ENCODE results near the gene C4BPA. TPM values are rescaled to one million over a fixed set of nuclear protein-coding genes. Genes with fewer than 3 reads are reported as not detected.

The C4BPA gene
- total RNA-seq, 1 donor from 2014 or later, result not detected

DNA sequence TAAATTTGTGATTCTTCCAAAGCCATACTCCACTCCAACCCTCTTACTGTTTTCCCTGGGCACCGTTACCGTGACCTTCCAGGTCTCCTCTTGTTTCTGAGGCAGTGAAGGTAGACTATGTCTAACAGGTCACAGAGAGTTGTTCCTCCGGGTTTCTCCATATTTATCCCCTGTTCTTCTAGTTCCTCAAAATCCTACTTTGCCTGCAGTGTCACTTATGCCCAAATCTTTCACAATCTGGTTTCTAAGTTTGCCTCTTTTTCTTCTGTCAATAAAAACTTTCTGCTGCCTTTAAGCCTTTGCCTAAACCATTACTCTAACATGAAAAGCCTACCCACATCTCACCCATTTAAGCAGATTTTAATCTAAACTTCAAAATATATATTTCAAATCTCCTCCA lies 87.7 kb downstream of the C4BPA start:
- H3K9ac ChIP-seq (ENCODE audit: low read length), result no peak overlapping the region
- no peak overlapping the region for H2AFZ ChIP-seq (ENCODE audit: low read depth, low read length)
- FAIRE-seq (no peak), DNase-seq (ENCODE audit: low read depth) (no peak)
- H3K36me3 ChIP-seq (ENCODE audit: insufficient read depth, low read length), result no peaks in the 10 kb centered on the region
- H3K79me2 ChIP-seq (ENCODE audit: insufficient read depth, low read length), result no peaks in the 10 kb centered on the region
- no peaks in the 10 kb centered on the region for H3K4me1 ChIP-seq (ENCODE audit: insufficient read depth, low read length)
- Mint-ChIP-seq H3K4me1 (ENCODE audit: low read depth, unreplicated experiment) (peaks cover 11% of the 10 kb centered on the region), H3K9me3 (ENCODE audit: unreplicated experiment) (no peaks in the 10 kb centered on the region), H3K4me3 (ENCODE audit: unreplicated experiment) (no peak overlapping the region), H3K36me3 (ENCODE audit: low read depth, unreplicated experiment) (peaks cover 4% of the 10 kb centered on the region), H3K27me3 (ENCODE audit: low read depth, unreplicated experiment) (no peaks in the 10 kb centered on the region), H3K27ac (ENCODE audit: unreplicated experiment) (no peak overlapping the region)
- H3K9me3 ChIP-seq (ENCODE audit: insufficient read depth, low read depth, low read length), result no peaks in the 10 kb centered on the region
- TF ChIP-seq, protein P1, sequence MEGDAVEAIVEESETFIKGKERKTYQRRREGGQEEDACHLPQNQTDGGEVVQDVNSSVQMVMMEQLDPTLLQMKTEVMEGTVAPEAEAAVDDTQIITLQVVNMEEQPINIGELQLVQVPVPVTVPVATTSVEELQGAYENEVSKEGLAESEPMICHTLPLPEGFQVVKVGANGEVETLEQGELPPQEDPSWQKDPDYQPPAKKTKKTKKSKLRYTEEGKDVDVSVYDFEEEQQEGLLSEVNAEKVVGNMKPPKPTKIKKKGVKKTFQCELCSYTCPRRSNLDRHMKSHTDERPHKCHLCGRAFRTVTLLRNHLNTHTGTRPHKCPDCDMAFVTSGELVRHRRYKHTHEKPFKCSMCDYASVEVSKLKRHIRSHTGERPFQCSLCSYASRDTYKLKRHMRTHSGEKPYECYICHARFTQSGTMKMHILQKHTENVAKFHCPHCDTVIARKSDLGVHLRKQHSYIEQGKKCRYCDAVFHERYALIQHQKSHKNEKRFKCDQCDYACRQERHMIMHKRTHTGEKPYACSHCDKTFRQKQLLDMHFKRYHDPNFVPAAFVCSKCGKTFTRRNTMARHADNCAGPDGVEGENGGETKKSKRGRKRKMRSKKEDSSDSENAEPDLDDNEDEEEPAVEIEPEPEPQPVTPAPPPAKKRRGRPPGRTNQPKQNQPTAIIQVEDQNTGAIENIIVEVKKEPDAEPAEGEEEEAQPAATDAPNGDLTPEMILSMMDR (IDR thresholded peaks at IDR 0.05; ENCODE audit: insufficient read depth, low read depth, low read length), result no peak
- no peak for TF ChIP-seq EZH2 (IDR thresholded peaks at IDR 0.05; ENCODE audit: insufficient read depth, low read length)
- H4K20me1 ChIP-seq (ENCODE audit: insufficient read depth, low read length), result no peaks in the 10 kb centered on the region
- H3K27me3 ChIP-seq (ENCODE audit: insufficient read depth, low read length), result no peaks in the 10 kb centered on the region
- H3K4me2 ChIP-seq (ENCODE audit: low read length), result no peak overlapping the region
- H3K4me3 ChIP-seq (ENCODE audit: insufficient read depth, low read depth, low read length), result no peak overlapping the region
- no peak overlapping the region for H3K27ac ChIP-seq (ENCODE audit: low read depth, low read length)

DNA sequence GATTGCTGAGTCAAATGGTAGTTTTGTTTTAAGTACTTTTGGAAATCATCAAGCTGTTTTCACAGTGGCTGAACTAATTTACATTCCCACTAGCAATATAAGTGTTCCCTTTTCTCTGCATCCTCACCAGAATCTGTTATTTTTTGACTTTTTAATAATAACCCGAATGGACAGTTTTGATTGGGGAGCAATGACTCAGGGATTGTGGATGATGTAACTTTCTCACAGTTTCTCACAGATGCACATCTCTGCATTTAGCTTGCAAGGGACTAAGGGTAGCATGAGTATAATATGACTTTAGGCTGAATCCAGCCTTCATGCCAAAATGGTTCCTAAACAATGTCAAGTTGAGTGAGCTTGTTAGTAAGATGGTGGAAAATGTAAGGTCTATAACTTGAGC lies 90.2 kb downstream of the C4BPA start:
- no peaks in the 10 kb centered on the region for H3K9me3 ChIP-seq (ENCODE audit: insufficient read depth, low read depth, low read length)
- no peaks in the 10 kb centered on the region for H3K79me2 ChIP-seq (ENCODE audit: insufficient read depth, low read length)
- Mint-ChIP-seq H3K4me1 (ENCODE audit: low read depth, unreplicated experiment) (peaks cover 11% of the 10 kb centered on the region), H3K27ac (ENCODE audit: unreplicated experiment) (no peak overlapping the region), H3K27me3 (ENCODE audit: low read depth, unreplicated experiment) (no peaks in the 10 kb centered on the region), H3K36me3 (ENCODE audit: low read depth, unreplicated experiment) (peaks cover 4% of the 10 kb centered on the region), H3K9me3 (ENCODE audit: unreplicated experiment) (peaks cover 10% of the 10 kb centered on the region), H3K4me3 (ENCODE audit: unreplicated experiment) (no peak overlapping the region)
- no peak overlapping the region for H3K9ac ChIP-seq (ENCODE audit: low read length)
- no peak for FAIRE-seq
- TF ChIP-seq, protein P1 (IDR thresholded peaks at IDR 0.05; ENCODE audit: insufficient read depth, low read depth, low read length), result no peak
- TF ChIP-seq EZH2 (IDR thresholded peaks at IDR 0.05; ENCODE audit: insufficient read depth, low read length), result no peak
- H2AFZ ChIP-seq (ENCODE audit: low read depth, low read length), result no peak overlapping the region
- no peak overlapping the region for H3K27ac ChIP-seq (ENCODE audit: low read depth, low read length)
- no peaks in the 10 kb centered on the region for H3K27me3 ChIP-seq (ENCODE audit: insufficient read depth, low read length)
- DNase-seq (ENCODE audit: low read depth), result no peak
- H3K36me3 ChIP-seq (ENCODE audit: insufficient read depth, low read length), result no peaks in the 10 kb centered on the region
- no peaks in the 10 kb centered on the region for H3K4me1 ChIP-seq (ENCODE audit: insufficient read depth, low read length)
- H3K4me3 ChIP-seq (ENCODE audit: insufficient read depth, low read depth, low read length), result no peak overlapping the region
- H4K20me1 ChIP-seq (ENCODE audit: insufficient read depth, low read length), result no peaks in the 10 kb centered on the region
- H3K4me2 ChIP-seq (ENCODE audit: low read length), result no peak overlapping the region

Other genes with a start within 250 kb of the C4BPA start
- gene IL20, start 238.6 kb upstream of the C4BPA start, total RNA-seq, result not detected in 2 replicates
- not detected in 2 replicates for gene IL24, start 206.8 kb upstream of the C4BPA start, total RNA-seq
- gene FCMR, start 182.3 kb upstream of the C4BPA start, total RNA-seq, result 0.55 and 0.73 TPM in 2 replicates
- not detected in 2 replicates for gene PIGR, start 157.8 kb upstream of the C4BPA start, total RNA-seq
- gene FCAMR, start 133.8 kb upstream of the C4BPA start, total RNA-seq, result not detected in 2 replicates
- gene C1orf116, start 71.5 kb upstream of the C4BPA start, total RNA-seq, result 0.14 and 0.86 TPM in 2 replicates
- gene YOD1, start 53.0 kb upstream of the C4BPA start, total RNA-seq, result 13.4 and 14.8 TPM in 2 replicates
- 6.2 and 6.9 TPM in 2 replicates for gene PFKFB2, start 51.0 kb upstream of the C4BPA start, total RNA-seq
- 0.25 and 0.36 TPM in 2 replicates for gene C4BPB, start 15.4 kb upstream of the C4BPA start, total RNA-seq
- 18.7 and 27.3 TPM in 2 replicates for gene CD55, start 217.4 kb downstream of the C4BPA start, total RNA-seq

All from astrocyte (in vitro differentiated cells and primary cell).